ENCODE data around the gene GNAS-AS1.

Gene GNAS-AS1

DNA sequence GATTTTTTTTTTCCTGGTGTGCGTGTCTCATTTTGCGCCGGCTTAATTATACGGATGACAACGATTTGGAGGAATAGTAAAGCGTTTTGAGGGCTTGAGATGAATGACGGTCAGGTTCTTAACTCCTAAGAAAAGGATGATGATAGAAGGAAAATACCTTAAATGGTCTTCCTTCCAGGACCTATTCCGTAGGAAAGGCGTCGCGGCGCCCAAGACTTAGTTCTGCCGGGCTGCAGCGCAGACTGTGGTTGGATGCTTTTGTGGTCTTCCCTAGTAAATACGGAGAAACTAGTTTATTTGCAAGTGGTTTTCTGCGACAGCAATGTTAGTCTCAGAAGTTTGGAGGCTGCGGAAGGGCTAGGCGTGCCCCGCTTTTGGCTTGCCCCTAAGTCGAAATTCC, 8.4 kb downstream of the GNAS-AS1 start:
- TF ChIP-seq, protein P1, sequence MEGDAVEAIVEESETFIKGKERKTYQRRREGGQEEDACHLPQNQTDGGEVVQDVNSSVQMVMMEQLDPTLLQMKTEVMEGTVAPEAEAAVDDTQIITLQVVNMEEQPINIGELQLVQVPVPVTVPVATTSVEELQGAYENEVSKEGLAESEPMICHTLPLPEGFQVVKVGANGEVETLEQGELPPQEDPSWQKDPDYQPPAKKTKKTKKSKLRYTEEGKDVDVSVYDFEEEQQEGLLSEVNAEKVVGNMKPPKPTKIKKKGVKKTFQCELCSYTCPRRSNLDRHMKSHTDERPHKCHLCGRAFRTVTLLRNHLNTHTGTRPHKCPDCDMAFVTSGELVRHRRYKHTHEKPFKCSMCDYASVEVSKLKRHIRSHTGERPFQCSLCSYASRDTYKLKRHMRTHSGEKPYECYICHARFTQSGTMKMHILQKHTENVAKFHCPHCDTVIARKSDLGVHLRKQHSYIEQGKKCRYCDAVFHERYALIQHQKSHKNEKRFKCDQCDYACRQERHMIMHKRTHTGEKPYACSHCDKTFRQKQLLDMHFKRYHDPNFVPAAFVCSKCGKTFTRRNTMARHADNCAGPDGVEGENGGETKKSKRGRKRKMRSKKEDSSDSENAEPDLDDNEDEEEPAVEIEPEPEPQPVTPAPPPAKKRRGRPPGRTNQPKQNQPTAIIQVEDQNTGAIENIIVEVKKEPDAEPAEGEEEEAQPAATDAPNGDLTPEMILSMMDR (IDR thresholded peaks at IDR 0.05): no peak
- Histone ChIP-seq H3K27me3 (peaks cover 0 to 60% of the 10 kb centered on the region in 2 donors), H3K4me3 (no peak overlapping the region), H3K4me1 (peaks cover 0 to 12% (median 5%) of the 10 kb centered on the region in 4 donors), H3K27ac (no peak overlapping the region), H3K9me3 (no peaks in the 10 kb centered on the region), H3K36me3 (no peaks in the 10 kb centered on the region)
- intact Hi-C loops (cut with DNase I; ENCODE audit: low total_unique reads): no loop called here
- DNase-seq: no peak

GRCh38 chr20:58841539-58842264, 9.0 kb downstream of the GNAS-AS1 start:
- Histone ChIP-seq H3K9me3 (no peaks in the 10 kb centered on the region), H3K36me3 (no peaks in the 10 kb centered on the region), H3K27me3 (peaks cover 0 to 60% of the 10 kb centered on the region in 2 donors), H3K4me1 (peaks cover 0 to 12% (median 5%) of the 10 kb centered on the region in 4 donors), H3K4me3 (no peak overlapping the region), H3K27ac (no peak overlapping the region)
- no peak for DNase-seq
- intact Hi-C loops (cut with DNase I; ENCODE audit: low total_unique reads): no loop called here
- TF ChIP-seq, protein P1 (IDR thresholded peaks at IDR 0.05): no peak

GRCh38 chr20:58840816-58841538, 9.7 kb downstream of the GNAS-AS1 start:
- Histone ChIP-seq H3K27ac (no peak overlapping the region), H3K4me1 (peaks cover 0 to 12% (median 5%) of the 10 kb centered on the region in 4 donors), H3K9me3 (no peaks in the 10 kb centered on the region), H3K4me3 (no peak overlapping the region), H3K36me3 (no peaks in the 10 kb centered on the region), H3K27me3 (peaks cover 0 to 64% of the 10 kb centered on the region in 2 donors)
- intact Hi-C loops (cut with DNase I; ENCODE audit: low total_unique reads): no loop called here
- no peak for DNase-seq
- TF ChIP-seq, protein P1 (IDR thresholded peaks at IDR 0.05): no peak

DNA sequence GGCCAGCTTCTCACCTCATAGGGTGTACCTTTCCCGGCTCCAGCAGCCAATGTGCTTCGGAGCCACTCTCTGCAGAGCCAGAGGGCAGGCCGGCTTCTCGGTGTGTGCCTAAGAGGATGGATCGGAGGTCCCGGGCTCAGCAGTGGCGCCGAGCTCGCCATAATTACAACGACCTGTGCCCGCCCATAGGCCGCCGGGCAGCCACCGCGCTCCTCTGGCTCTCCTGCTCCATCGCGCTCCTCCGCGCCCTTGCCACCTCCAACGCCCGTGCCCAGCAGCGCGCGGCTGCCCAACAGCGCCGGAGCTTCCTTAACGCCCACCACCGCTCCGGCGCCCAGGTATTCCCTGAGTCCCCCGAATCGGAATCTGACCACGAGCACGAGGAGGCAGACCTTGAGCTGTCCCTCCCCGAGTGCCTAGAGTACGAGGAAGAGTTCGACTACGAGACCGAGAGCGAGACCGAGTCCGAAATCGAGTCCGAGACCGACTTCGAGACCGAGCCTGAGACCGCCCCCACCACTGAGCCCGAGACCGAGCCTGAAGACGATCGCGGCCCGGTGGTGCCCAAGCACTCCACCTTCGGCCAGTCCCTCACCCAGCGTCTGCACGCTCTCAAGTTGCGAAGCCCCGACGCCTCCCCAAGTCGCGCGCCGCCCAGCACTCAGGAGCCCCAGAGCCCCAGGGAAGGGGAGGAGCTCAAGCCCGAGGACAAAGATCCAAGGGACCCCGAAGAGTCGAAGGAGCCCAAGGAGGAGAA, 10.5 kb downstream of the GNAS-AS1 start:
- intact Hi-C loops (cut with DNase I; ENCODE audit: low total_unique reads): no loop called here
- TF ChIP-seq, protein P1 (IDR thresholded peaks at IDR 0.05): no peak
- H3K4me3 ChIP-seq: no peak overlapping the region
- H3K4me1 ChIP-seq: peaks cover 0 to 12% (median 5%) of the 10 kb centered on the region in 4 donors
- no peak for DNase-seq
- peaks cover 0 to 63% of the 10 kb centered on the region in 2 donors for H3K27me3 ChIP-seq
- H3K36me3 ChIP-seq: no peaks in the 10 kb centered on the region
- no peaks in the 10 kb centered on the region for H3K9me3 ChIP-seq
- H3K27ac ChIP-seq: no peak overlapping the region

GRCh38 chr20:58839474-58839874, 11.2 kb downstream of the GNAS-AS1 start:
- intact Hi-C loops (cut with DNase I; ENCODE audit: low total_unique reads): no loop called here
- H3K27ac ChIP-seq: no peak overlapping the region
- no peaks in the 10 kb centered on the region for H3K36me3 ChIP-seq
- TF ChIP-seq, protein P1 (IDR thresholded peaks at IDR 0.05): peak; percentile 18 to 21
- no peak overlapping the region for H3K4me3 ChIP-seq
- DNase-seq: peak in 1 of 2 donors; percentile 54
- H3K9me3 ChIP-seq: no peaks in the 10 kb centered on the region
- peaks cover 0 to 58% of the 10 kb centered on the region in 2 donors for H3K27me3 ChIP-seq
- H3K4me1 ChIP-seq: peaks cover 0 to 12% (median 5%) of the 10 kb centered on the region in 4 donors
